Stimulated activated CD8-positive, alpha-beta memory T cell treated with anti-CD3 and anti-CD28 coated beads, Interleukin-4, amount 100 ng/mL, for 24 hours (primary cell): ENCODE results near the gene DLG2.

ENCODE experiments used
- DNase-seq: peaks from one replicate; pipeline ENCODE4 v3.0.0-alpha.2; 2020; ENCODE audit warnings: low read depth

The DLG2 gene

DNA sequence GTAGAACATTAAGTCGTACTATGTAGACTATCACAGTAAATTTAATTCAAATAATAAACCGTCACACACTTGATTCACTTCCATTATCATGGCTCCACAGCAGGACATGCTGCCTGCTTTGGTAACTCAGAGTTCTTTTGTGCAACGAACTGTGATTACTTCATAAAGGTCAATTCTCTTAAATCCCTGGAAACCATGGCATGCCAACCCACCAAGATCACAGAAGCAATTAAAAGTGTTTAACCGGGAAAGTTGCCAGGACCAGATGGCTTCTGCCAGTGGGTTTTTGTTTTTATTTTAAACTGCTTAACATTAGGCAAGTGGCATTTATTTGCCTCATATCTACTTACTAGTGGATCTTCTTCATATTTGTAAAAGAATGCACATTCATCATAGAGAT, 1162.1 kb downstream of the DLG2 start:
- no peak for DNase-seq

DNA sequence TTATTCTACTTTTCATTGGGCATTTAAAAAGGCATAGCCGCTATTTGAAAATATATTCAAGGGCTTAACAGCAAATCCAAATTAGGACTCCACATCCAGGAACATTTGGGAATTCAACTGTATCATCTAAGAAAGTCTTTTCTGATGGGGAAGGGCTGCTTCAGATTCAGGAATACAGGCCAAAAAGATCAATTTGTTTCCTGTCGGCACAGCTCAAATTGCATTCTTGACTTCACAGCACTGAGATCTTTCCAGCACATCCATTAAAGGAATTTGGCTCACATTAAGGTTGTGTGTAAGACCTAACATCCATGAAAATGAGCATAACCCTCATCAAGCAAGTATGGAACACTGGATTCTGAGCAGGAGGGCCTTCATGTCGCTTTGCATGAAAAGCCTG, 1171.5 kb downstream of the DLG2 start:
- no peak for DNase-seq

DNA sequence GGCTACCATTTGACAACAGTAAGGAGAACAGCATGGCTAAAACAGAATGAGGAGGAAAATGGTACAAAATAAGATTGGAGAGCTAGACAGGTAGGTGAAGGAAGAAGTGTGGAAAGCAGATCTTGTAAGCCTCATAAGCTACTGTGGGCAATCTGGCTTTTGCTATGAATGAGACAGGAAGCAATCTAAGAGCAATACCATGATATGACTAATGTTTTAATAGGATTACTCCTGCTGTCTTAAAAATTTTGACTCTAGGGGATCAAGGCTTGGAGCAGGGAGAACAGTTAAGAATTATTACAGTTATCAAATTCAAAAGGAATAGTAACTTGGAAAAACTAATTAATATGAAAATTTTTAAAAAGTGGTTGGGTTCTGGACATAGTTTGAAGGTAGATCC, 1174.9 kb downstream of the DLG2 start:
- no peak for DNase-seq

DNA sequence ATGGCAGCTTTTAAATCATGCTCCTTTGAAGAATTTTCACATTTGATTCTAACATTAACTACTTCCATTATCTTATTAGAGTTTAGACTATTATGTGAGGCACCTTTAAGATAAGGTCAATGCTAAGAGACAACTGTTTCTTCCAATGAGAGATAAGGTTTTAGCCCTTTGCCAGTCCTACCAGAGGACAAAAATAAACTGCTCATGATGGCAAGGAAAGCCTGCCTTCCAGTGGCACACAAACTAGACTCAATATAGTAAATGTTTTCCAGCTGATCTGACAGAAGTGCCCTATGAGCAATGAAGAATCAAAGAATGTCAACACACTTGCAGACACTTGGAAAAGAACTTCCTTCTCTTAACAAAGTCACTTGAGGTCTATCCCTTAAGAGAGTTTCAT, 1188.6 kb downstream of the DLG2 start:
- no peak for DNase-seq

DNA sequence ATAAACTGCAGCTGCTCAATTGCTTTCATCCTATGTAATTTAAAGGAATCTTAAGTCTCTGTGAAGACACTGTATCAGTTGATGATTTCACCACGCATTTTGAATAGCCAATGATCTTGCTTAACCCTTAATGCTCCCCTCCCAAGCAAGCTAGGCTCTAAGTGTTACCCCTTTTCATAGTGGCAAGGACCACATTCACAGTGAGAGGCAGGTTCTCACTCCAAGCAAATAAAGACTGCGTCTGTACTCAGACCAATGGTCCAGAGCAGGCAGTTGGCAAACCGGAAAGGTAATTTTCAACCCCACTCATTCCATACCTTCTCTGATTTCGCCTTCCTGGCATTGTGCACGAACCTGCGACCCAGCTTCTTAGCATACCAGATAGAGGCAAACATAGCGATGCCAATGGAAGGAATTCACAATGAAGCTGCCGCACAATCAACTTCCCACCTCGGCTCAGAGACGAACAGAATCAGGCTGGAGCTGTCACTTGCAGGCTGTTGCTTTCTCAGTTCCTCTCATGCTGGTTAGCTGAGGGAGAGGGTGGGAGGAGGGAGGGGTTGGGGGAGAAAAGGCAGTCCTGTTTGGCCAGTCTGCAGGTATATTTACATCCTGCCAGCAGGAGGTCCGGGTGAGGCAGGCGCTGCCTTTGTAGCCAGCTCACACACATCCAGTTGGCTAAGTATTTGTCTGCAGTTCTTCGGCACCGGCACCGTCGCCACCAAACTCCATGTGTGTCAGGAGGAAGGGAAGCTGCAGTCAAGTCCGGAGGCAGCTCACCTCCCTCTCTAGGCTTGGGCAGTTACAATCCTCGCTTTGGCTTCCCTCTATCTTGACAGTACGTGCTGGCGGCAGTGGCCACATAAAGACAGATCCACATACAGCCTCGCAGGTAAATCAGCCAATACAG, 1189.8 kb downstream of the DLG2 start:
- no peak for DNase-seq

DNA sequence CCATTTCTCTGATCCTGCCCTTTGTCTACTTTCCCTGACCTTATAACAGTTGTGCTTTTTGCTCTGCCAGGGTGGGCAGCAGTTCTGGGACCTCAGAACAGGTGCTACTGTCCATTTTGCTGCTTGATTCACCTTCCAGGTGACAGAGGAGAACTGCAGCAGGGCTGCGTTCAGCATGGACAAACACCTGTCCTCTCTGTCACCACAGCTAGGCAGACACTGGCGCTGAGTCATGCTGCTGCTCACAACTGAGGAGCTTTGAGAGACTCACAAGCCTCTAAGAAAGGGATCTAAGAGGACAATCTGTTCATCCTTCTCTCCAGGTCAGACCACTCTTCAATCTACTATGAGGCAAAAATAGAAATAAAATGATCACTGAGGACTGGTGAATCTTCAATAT, 1196.5 kb downstream of the DLG2 start:
- no peak for DNase-seq

DNA sequence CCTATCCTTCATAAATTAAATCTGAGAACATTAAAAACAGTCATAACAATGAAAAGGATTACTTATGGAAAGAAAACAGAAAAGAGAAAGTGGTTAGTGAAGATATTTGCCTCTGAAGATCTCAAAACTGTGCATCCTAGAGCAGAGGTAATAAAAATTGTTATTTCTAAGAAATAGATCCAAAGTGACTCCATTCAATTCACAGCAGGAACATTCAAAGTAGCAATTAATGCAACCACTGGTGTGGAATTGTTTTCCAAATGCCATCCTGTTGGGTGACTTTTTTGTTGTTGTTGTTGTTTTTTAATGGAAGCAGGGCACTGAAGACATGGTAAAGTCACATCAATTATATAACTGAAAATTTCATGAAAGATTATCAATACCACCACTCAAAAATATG, 1201.5 kb downstream of the DLG2 start:
- DNase-seq = no peak

DNA sequence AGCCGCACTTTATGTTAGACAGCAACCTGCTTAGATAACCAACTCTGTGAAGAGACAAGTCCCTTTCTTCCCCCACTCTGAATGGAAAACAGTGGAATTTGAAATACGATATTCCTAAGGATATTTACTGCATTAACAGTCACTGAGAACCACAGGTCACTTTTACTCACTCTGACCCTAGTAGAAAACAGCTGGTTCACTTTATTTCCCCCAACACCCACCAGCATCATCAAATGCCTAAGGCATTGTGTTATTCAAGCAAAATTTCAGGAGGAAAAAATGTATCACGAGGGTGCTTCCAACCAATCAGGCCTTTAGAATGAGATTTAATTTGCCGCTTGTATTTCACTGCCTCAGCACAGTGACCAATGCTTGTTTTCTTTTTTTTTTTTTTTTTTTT, 1206.9 kb downstream of the DLG2 start:
- no peak for DNase-seq

DNA sequence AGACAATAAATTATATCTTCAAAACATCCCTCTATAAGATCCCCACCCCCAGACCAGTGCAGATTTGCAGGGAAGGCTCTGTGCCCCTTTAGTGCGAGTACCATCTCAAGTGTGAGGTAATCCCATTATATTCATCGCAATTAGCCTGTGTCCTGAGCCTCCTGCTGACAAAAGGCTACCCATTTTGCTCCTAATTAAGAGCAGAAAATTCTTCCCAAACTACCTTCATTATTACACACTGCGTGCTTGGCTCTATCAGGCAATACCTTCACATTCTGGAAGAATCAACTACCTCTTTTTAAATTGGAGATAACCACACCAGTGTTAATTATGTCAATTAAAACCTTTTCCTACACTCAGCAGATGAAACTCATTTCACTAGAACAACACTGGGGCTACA, 1207.5 kb downstream of the DLG2 start:
- DNase-seq = no peak

DNA sequence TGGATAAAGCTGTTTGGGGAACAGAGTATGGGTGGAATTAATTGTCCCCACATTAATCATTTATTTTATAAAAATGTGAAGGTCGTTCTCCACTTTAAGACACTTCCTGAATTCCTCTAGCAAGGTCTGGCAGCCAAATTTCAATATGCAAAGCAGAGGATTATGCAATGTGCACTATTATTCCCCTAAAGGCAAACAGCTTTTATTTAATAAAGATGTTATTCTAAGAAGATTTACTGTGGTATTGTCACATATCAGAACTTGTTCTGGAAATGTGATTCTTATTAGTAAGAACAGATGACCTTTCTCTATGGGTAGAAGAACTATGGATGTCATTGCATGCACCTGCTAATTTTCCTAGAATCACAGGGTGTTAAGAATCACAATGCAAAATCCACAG, 1212.2 kb downstream of the DLG2 start:
- no peak for DNase-seq

DNA sequence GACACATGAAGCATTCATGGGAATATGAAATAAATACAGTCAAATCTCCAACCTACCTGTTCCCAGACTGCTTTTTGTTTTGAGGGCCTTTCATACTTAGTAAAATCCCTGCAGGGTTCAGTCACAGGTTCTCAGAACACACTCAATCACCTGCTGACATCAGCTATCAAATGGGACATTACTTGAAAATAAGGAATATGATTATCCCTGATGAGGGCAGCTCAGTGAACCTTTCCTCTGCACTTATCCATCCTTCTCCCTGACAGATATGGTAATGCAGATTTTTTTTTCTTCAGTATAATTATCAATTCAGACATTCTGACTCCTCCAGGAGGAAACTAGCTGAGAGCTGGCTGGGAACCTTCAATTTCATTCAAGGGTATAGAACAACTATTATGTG, 1213.6 kb downstream of the DLG2 start:
- no peak for DNase-seq

DNA sequence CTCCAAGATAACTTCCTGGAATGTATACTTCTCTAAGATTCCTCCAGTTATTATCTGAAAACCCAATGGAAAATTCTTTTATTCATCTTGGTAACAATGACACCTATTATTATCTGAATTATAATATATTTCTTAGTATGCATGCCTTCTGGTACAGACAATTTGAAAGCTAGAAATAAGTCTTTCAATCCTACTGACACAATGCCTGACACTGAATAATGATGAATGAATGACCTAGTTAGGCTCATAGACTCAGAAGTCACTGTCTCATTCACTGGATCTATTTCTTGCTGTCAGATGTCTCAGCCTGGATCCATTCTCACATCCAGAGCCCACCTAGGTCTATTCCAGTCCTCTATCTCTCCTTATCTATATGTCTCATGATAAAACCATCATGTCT, 1214.3 kb downstream of the DLG2 start:
- no peak for DNase-seq

DNA sequence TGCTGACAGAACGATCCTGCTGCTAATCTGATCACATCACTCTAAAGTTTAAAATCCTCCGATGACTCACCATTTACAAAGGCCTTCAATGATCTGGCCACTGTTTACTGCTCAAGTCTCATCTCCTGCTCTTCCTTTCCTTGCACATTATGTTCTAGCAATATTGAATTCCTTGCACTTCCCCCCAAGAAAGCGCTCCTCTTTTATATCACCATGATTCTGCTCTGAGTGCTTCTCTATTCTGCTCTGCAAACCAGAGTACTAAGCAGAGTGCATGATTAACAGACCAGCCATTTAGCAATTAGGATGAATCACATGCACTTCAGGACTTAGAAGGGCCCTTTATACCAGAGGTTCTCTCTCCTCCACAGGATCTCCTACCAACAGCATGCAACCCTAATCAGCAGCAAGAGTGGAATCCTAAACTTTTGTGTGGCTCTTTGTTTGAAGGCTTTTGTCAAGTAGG, 1218.2 kb downstream of the DLG2 start:
- DNase-seq = no peak

DNA sequence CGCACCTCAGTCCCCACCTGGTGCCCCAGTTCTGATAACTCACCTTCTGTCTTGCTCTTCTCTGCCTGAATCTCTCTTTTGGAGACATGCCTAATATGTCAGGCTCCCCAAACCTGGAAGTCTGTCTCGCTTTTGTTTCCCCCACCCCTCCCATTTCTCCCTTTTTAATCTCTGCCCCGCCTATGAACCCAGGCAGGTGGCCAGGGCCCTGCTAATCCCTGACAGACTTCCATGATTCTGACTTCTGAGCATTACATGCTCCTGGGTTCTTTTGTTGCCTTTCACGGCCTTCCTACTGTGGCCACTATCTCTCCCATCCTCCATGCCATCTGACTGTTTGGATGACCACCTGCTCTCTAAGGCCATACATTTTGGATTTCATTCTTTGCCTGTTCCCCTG, 1220.1 kb downstream of the DLG2 start:
- no peak for DNase-seq

DNA sequence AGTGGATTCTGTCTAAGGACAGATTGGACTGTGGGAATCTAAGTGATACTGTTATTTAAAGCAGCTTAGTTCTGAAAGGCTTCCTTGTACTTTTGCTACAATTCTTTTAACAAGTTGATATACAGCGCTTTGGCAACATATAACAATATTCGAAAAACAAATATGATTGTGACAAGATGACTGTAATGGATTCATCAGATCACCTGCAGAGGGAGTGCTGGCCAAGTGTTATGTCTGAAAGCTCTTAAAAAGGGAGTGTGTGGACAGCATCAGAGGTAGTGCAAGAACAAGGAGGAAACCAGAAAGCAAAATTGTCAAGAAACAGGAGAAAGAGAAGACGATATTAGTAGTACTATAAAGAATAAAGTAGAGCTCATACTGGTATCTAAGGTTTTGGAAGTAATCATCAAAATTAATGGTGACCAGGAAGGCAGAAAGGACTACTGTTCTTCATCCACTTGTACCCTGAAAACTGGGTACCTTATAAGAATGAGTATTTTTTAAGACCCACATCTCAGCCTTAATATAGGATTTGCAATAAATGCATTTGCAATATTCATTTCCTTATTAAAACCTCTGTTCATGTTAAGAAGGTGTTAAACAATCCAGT, 1229.0 kb downstream of the DLG2 start:
- DNase-seq = no peak

DNA sequence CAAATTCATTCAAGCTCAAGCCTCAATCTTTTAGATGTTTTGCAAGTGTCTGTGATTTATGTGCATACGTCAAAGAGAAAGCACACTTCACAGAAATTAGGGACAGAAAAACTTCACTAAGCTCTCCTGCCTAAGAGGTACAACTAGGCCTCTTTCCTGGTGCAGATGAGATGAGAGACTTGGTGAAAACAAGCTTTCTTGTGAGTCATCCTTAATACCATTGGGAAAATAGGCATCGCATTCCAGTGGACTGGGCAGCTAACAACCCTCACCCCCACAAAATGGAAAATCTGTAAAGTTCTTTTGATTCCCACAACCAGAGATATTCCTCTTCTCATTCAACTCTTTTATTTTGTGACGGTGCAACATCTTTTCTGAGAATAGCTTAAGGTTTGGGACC, 1230.6 kb downstream of the DLG2 start:
- no peak for DNase-seq

DNA sequence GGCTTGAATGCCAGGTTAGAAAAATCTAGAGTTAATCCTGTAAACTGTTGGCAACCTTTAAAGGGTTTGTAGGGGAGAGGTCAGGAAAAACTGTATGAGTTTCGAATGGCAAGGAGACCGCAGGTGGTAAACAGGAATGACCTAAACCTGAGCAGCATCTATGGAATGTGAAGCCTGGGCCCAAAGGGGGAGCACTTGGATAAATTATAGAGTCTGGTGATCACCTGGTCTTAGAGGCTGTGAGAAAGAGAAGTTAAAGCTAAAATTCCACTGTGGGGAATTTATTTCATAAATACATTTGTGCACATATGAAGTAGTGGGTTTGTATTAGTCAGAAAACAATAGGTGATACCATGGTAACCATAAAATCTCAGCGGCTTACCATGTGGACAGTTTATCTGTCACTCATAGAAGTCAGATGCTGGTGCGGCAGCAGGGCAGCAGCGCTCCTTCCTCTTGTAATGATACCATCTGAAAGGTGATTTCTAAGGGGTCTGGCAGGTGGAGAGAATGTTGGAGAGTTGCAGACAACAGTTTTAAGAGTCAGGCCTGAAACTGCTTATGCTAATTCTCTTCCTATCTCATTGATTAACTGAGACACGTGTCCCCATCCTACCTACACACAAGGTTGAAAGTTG, 1236.6 kb downstream of the DLG2 start:
- DNase-seq = no peak

DNA sequence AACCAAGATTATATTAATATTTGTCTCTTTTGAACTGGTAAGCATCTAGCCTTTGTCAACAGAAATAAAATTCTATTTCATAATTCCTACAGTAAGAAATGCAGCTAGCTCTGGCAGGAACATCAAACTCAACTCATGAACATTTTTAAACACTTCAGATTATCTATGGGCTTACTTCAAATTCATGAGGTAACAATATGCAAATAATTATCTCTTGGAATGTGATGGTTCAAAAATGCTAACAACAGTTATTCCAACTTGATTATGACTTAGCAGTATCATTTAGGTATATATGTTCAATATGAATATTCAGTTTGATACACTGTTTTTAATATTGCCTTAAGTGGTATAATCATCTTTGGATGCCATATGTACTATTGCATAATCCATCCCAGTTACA, 1237.4 kb downstream of the DLG2 start:
- no peak for DNase-seq

DNA sequence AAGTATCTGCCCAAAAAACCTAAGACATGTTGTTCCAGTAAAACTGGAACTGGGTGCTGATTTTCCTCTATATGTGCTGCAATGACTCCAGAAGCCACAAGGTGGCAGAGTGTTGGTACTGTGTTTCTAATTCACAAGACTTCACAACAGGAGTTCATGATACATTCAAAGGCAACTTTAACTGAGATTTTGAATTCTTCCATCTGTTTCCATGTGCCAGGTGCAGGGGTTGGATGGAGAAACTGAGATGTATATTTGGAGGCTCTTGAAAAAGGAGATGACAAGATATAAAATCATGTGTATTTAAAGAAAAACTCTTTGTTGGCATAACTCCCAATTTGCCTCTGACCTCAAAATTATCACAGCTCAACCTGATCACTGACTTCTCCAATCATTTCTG, 1242.4 kb downstream of the DLG2 start:
- no peak for DNase-seq

DNA sequence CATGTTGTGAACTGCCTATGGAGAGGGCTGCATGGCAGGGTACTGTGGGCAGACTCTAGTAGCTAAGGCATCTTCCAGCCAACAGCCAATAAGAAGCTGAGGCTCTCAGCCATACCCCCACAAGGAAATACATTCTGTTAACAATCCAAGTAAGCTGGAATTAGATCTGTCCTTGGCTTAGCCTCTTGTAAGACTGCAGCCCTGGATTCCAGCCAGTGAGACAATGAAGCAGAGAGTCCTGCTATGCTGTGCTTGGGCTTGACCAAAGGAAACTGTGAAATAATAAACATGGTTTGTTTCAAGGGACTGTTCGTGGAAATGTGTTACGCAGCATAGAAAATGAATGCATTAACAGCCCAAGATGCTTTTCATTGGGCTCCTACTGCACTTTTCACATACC, 1243.6 kb downstream of the DLG2 start:
- DNase-seq = no peak

DNA sequence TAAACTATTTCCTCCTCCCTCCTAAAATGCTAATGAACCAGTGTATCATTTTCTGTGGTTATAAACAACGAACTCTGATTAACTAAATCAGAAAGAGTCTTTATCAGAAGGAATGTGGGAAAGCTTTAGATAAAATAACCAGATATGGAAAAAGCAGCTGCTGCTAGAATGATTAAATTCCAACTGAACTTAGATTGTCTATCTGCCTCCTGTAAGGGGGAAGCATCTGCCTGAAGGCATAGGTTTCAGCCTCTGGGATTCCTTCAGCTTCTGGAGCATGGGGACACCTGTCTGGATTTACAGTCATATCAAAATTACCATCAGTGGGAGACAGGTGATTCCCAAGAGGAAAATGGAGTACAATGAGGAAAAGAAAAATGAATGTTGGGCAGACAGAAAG, 1245.5 kb downstream of the DLG2 start:
- DNase-seq = no peak

DNA sequence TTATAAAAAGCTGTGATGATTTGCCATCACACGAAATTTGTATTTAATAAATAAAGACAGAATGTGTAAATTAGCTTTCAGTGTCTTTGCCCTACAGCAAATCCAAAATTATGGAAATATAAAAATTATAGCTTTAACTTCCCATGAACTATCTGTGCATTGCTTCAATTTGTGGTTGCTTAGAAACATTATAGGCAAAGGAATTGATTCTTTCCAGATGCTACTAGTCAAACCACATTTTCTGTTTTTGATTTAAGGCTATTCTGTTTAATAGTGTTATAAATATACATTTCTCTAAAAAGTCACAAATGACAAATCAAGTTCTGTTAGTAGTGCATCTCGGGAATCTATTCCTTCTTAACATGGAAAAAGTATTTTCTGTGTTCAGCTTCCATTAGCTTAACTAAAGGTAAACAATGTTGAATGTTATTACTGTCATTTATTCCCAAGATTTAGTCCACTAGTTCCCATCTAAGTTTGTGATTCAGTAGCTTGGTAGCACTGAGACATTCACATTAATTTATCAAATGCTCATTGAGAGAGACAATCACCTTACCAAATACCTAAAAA, 1254.7 kb downstream of the DLG2 start:
- DNase-seq = no peak

DNA sequence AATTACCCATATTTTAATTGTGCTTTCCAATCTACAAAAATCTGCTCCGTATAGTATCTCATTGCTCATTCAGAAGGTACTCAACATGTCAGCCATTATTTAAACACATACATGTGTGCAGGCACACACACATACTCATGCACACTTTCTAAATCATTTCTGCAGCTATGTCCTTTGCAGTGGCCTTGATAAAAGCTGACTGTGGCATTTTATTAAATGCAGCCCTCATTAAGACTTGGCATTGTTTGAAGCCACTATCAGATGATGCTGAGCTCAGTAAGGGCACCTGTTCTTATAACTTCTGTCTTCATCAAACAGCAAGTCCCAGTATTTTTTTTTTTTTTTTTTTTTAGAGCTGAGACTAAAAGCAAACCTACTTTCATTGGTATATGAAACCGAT, 1269.1 kb downstream of the DLG2 start:
- DNase-seq = no peak
